Neural cell (in vitro differentiated cells): ENCODE measurements around the gene DAZAP1. TPM values are rescaled to one million over a fixed set of nuclear protein-coding genes. Genes with fewer than 3 reads are reported as not detected.

Source experiments
- H2AFZ ChIP-seq: fragments of 200-600, 300-800 bp; sonication (generic), shearing (Covaris generic); 2 replicates; pipeline ENCODE4 v1.6.0; 2014; ENCODE audit warnings: low read depth, mild to moderate bottlenecking, antibody characterized with exemption, low read length, moderate library complexity
- H3F3A ChIP-seq: fragments of 200-600 bp; shearing (Covaris generic); 2 replicates; pipeline ENCODE4 v1.6.1; 2016; ENCODE audit warnings: mild to moderate bottlenecking, moderate library complexity, mixed read lengths, antibody characterized with exemption, low read length; ENCODE audit not compliant: insufficient read depth, poor library complexity, severe bottlenecking
- H3K27ac ChIP-seq: fragments of 200-600, 300-800 bp; sonication (generic), shearing (Covaris generic); 2 replicates; pipeline ENCODE4 v1.5.1; 2014; ENCODE audit warnings: mild to moderate bottlenecking, low read length, moderate library complexity
- H3K27me3 ChIP-seq: fragments of 300-800, 200-600 bp; sonication (generic), shearing (Covaris generic); 2 replicates; pipeline ENCODE4 v1.6.0; 2014; ENCODE audit warnings: mild to moderate bottlenecking, low read depth, low read length, moderate library complexity; ENCODE audit not compliant: insufficient read depth
- H3K36me3 ChIP-seq: fragments of 300-800, 200-600 bp; sonication (generic), shearing (Covaris generic); 2 replicates; pipeline ENCODE4 v1.5.1; 2014; ENCODE audit warnings: mild to moderate bottlenecking, antibody characterized with exemption, low read length, moderate library complexity; ENCODE audit not compliant: insufficient read depth
- H3K4me2 ChIP-seq: fragments of 300-800, 200-600 bp; sonication (generic), shearing (Covaris generic); 2 replicates; pipeline ENCODE4 v1.6.0; 2014; ENCODE audit warnings: mild to moderate bottlenecking, low read length
- H3K4me3 ChIP-seq: fragments of 300-800, 200-600 bp; sonication (generic), shearing (Covaris generic); 2 replicates; pipeline ENCODE4 v1.5.1; 2014; ENCODE audit warnings: mild to moderate bottlenecking, low read length, moderate library complexity
- H3K79me2 ChIP-seq: fragments of 200-600 bp; shearing (Covaris generic); replicated peaks from 2 replicates; pipeline ENCODE4 v1.6.0; 2014; ENCODE audit warnings: mild to moderate bottlenecking, low read length, moderate library complexity; ENCODE audit not compliant: insufficient read depth
- H3K9ac ChIP-seq: fragments of 300-800, 200-600 bp; sonication (generic), shearing (Covaris generic); 2 replicates; pipeline ENCODE4 v1.6.1; 2016; ENCODE audit warnings: mild to moderate bottlenecking, low read length, mixed read lengths
- H3K9me2 ChIP-seq: fragments of 200-600 bp; shearing (Covaris generic); 2 replicates; pipeline ENCODE4 v1.6.1; 2016; ENCODE audit warnings: mild to moderate bottlenecking, low read length, mixed read lengths; ENCODE audit not compliant: insufficient read depth
- H3K9me3 ChIP-seq: fragments of 200-600, 300-800 bp; sonication (generic), shearing (Covaris generic); 2 replicates; pipeline ENCODE4 v1.6.1; 2016; ENCODE audit warnings: mild to moderate bottlenecking, mixed run types, low read length, moderate library complexity, mixed read lengths
- H4K20me1 ChIP-seq: fragments of 200-600 bp; shearing (Covaris generic); 2 replicates; pipeline ENCODE4 v1.6.1; 2016; ENCODE audit warnings: mild to moderate bottlenecking, mixed run types; ENCODE audit not compliant: insufficient read depth
- CTCF ChIP-seq: fragments of 450-650 bp; IDR thresholded peaks from 2 replicates; pipeline ENCODE4 v1.5.1; 2014; ENCODE audit warnings: antibody characterized with exemption, mild to moderate bottlenecking, moderate library complexity; ENCODE audit not compliant: poor library complexity, severe bottlenecking
- EP300 ChIP-seq: fragments of 450-650 bp; conservative IDR thresholded peaks from 2 replicates; pipeline ENCODE4 v1.6.1; 2014; ENCODE audit warnings: antibody characterized with exemption, mild to moderate bottlenecking, moderate library complexity; ENCODE audit not compliant: poor library complexity, severe bottlenecking
- EZH2 ChIP-seq: fragments of 200-600, 300-800 bp; shearing (Covaris generic), sonication (generic); IDR thresholded peaks from 2 replicates; pipeline ENCODE4 v1.6.1; 2014; ENCODE audit warnings: antibody characterized with exemption, low read length, borderline replicate concordance, mild to moderate bottlenecking; ENCODE audit not compliant: insufficient read depth, poor library complexity, severe bottlenecking
- MXI1 ChIP-seq: fragments of 450-650 bp; conservative IDR thresholded peaks from 2 replicates; pipeline ENCODE4 v1.6.1; 2014; ENCODE audit warnings: antibody characterized with exemption, mild to moderate bottlenecking; ENCODE audit not compliant: poor library complexity, severe bottlenecking
- POLR2AphosphoS5 ChIP-seq: IDR thresholded peaks from 2 replicates; pipeline ENCODE4 v1.6.1; 2012
- RAD21 ChIP-seq: fragments of 450-650 bp; conservative IDR thresholded peaks from 2 replicates; pipeline ENCODE4 v1.6.1; 2014; ENCODE audit warnings: antibody characterized with exemption, mild to moderate bottlenecking, moderate library complexity
- REST ChIP-seq: IDR thresholded peaks from 2 replicates; pipeline ENCODE4 v1.6.1; 2012; ENCODE audit warnings: borderline replicate concordance
- SMC3 ChIP-seq: fragments of 450-650 bp; conservative IDR thresholded peaks from 2 replicates; pipeline ENCODE4 v1.6.1; 2014; ENCODE audit warnings: antibody characterized with exemption, mild to moderate bottlenecking, moderate library complexity; ENCODE audit not compliant: poor library complexity
- TAF1 ChIP-seq: IDR thresholded peaks from 2 replicates; pipeline ENCODE4 v1.6.1; 2012; ENCODE audit warnings: low read depth
- polyA plus RNA-seq: library from polyadenylated mRNA; depleted of rRNA; stranded (reverse); fragments of >200 nt; gene quantifications from 2 replicates; pipeline ENCODE4 v1.2.3, GENCODE V29; 2014

Gene DAZAP1
- polyA plus RNA-seq, 1 donor from 2014 or later, result 60.5 TPM

GRCh38 chr19:1406774-1407527 lies 435 bp upstream of the DAZAP1 start:
- Histone ChIP-seq H3K36me3 (no peaks in the 10 kb centered on the region), H3K27me3 (no peaks in the 10 kb centered on the region), H4K20me1 (peaks cover 31% of the 10 kb centered on the region), H3K4me3 (peak overlapping the region; percentile 69), H2AFZ (peak overlapping the region; percentile 65), H3F3A (no peaks in the 10 kb centered on the region), H3K9ac (peak overlapping the region; percentile 53), H3K27ac (peak overlapping the region; percentile 68), H3K9me3 (no peaks in the 10 kb centered on the region), H3K4me2 (no peak overlapping the region), H3K9me2 (no peaks in the 10 kb centered on the region), H3K79me2 (peaks cover 41% of the 10 kb centered on the region)
- peak; percentile 56 for TF ChIP-seq CTCF
- peak; percentile 84 for TF ChIP-seq MXI1
- TF ChIP-seq TAF1, result no peak

- peak overlapping the region; percentile 44 for H3K27ac ChIP-seq
- no peak overlapping the region for H2AFZ ChIP-seq
- no peaks in the 10 kb centered on the region for H3F3A ChIP-seq
- H3K9me3 ChIP-seq, result no peaks in the 10 kb centered on the region
- H3K79me2 ChIP-seq, result peaks cover 57% of the 10 kb centered on the region
- peak overlapping the region; percentile 81 for H3K9ac ChIP-seq
- H4K20me1 ChIP-seq, result peaks cover 31% of the 10 kb centered on the region
- no peaks in the 10 kb centered on the region for H3K9me2 ChIP-seq
- no peaks in the 10 kb centered on the region for H3K27me3 ChIP-seq
- peak overlapping the region; percentile 89 for H3K4me2 ChIP-seq
- H3K4me3 ChIP-seq, result peak overlapping the region; percentile 95
- no peaks in the 10 kb centered on the region for H3K36me3 ChIP-seq
- TF ChIP-seq EP300 (no peak), REST (no peak), RAD21 (no peak), POLR2AphosphoS5 (no peak), EZH2 (no peak), MXI1 (peak; percentile 90), CTCF (no peak), TAF1 (no peak), SMC3 (peak; percentile 20)
These were observed 1.2 kb downstream of the DAZAP1 start for GRCh38 chr19:1408300-1409203.
